K562 (cell line): ENCODE measurements around the gene RTF1. TPM values are rescaled to one million over a fixed set of nuclear protein-coding genes. Genes with fewer than 3 reads are reported as not detected.

Experiments
- CGGBP1 ChIP-seq: fragments of 250-450 bp; sonication (Bioruptor Pico); IDR thresholded peaks from 2 replicates; pipeline ENCODE4 v1.9.0; 2021; ENCODE audit warnings: mild to moderate bottlenecking
- CLOCK ChIP-seq: fragments of 250-450 bp; sonication (Bioruptor Pico); IDR thresholded peaks from 2 replicates; pipeline ENCODE4 v1.4.0; 2020; ENCODE audit warnings: mild to moderate bottlenecking, moderate library complexity, borderline replicate concordance
- CREB1 ChIP-seq, 2 experiments: sonication (generic) in 1 of 2; formaldehyde crosslinking in 1 of 2; IDR thresholded peaks; 2 replicates each; pipeline versions ENCODE4 v1.6.1 to v1.8.0; 2012 to 2022; ENCODE audit warnings: inconsistent platforms in 1 of 2, mild to moderate bottlenecking in 1 of 2, missing genetic modification reagents in 1 of 2, moderate library complexity in 1 of 2
- JUND ChIP-seq, 2 experiments: IDR thresholded peaks; 2 replicates in 1 of 2; 3 replicates in 1 of 2; pipeline ENCODE4 v1.6.1; 2011; ENCODE audit warnings: borderline replicate concordance in 2 of 2, low read depth in 2 of 2, low read length in 2 of 2, improper control_type of control experiment in 1 of 2, missing biosample characterization in 1 of 2, missing genetic modification characterization in 1 of 2, missing genetic modification reagents in 1 of 2
- PCBP2 ChIP-seq: fragments of 200-400 bp; formaldehyde crosslinking; IDR thresholded peaks from 2 replicates; pipeline ENCODE4 v1.6.1; 2018; ENCODE audit warnings: low read length, low read depth, mild to moderate bottlenecking, moderate library complexity; ENCODE audit not compliant: poor library complexity, severe bottlenecking
- SMAD1 ChIP-seq: fragments of 150-350 bp; IDR thresholded peaks from 2 replicates; pipeline ENCODE4 v1.6.1; 2014; ENCODE audit warnings: low read length, low read depth; ENCODE audit not compliant: partially characterized antibody
- SRSF3 ChIP-seq: fragments of 200-400 bp; formaldehyde crosslinking; IDR thresholded peaks from 2 replicates; pipeline ENCODE4 v1.6.1; 2016; ENCODE audit warnings: mild to moderate bottlenecking, low read length, moderate library complexity; ENCODE audit not compliant: insufficient read depth
- THRB ChIP-seq: fragments of 450-650 bp; formaldehyde crosslinking; conservative IDR thresholded peaks from 2 replicates; pipeline ENCODE4 v1.4.0; 2022; ENCODE audit warnings: mild to moderate bottlenecking, missing genetic modification characterization
- UBTF ChIP-seq, 2 experiments: IDR thresholded peaks; 2 replicates each; pipeline ENCODE4 v1.6.1; 2012; ENCODE audit warnings: improper control_type of control experiment in 2 of 2, low read depth in 2 of 2, low read length in 2 of 2, borderline replicate concordance in 1 of 2
- ZHX1 ChIP-seq: fragments of 150-350 bp; conservative IDR thresholded peaks from 2 replicates; pipeline ENCODE4 v1.6.1; 2014; ENCODE audit warnings: low read length
- ZNF655 ChIP-seq: fragments of 250-450 bp; sonication (Bioruptor Pico); IDR thresholded peaks from 2 replicates; pipeline ENCODE4 v1.5.0; 2021
- ZNF764 ChIP-seq: fragments of 250-450 bp; sonication (Bioruptor Pico); IDR thresholded peaks from 2 replicates; pipeline ENCODE4 v1.4.0; 2020; ENCODE audit warnings: low read depth, mild to moderate bottlenecking, moderate library complexity
- polyA plus RNA-seq, 8 experiments: library from polyadenylated mRNA; depleted of rRNA in 4 of 8; stranded (reverse) in 5 of 8; unstranded in 3 of 8; fragments of >200 nt; fragmentation: Nextera tagmentation in 2 of 8; fragmentation: Illumina TruSeq in 1 of 8; extraction: Ambion mirVana in 2 of 8; extraction: Trizol in 1 of 8; gene quantifications; 2 replicates each; pipeline versions ENCODE4 v1.2.1 to v1.2.3, GENCODE V29; 2011 to 2014; ENCODE audit warnings: inconsistent platforms in 1 of 8, missing spikeins in 1 of 8
- total RNA-seq, 7 experiments: library from RNA; depleted of rRNA in 6 of 7; stranded (reverse); fragments of >200 nt in 6 of 7; fragmentation: Illumina TruSeq in 2 of 7; extraction: Trizol in 2 of 7; gene quantifications; 2 replicates each; pipeline versions ENCODE4 v1.2.1 to v1.2.3, GENCODE V29; 2011 to 2021; ENCODE audit warnings: low replicate concordance in 1 of 7

RTF1 gene
- total and polyA plus RNA-seq, 9 of the 15 experiments (the other 6 are each of a cell fraction or from before 2014, with no cell fraction given) = 7.6 to 69.5 (median 31.5) TPM

- 0 out of 4 replicates have a peak, but pooled peaks of 1 of the 2 experiments have one; percentile 22 for TF ChIP-seq UBTF (IDR thresholded peaks at IDR 0.05; ENCODE audit: borderline replicate concordance in 1 of 2, low read depth in 2 of 2, low read length in 2 of 2)
- TF ChIP-seq THRB = no peak
- TF ChIP-seq PCBP2 = no peak
- no peak for TF ChIP-seq ZNF764 (CRISPR knock-in tag)
- peak; percentile 69; the same call in 1 of the 2 replicates for TF ChIP-seq JUND (IDR thresholded peaks at IDR 0.05; ENCODE audit: borderline replicate concordance, low read depth, low read length)
- TF ChIP-seq JUND (tag; IDR thresholded peaks at IDR 0.05; ENCODE audit: borderline replicate concordance, low read depth, low read length) = no peak; the same call in 2 of the 3 replicates
- TF ChIP-seq ZNF655 (CRISPR knock-in tag) = no peak
- TF ChIP-seq SRSF3 = no peak
- no peak for TF ChIP-seq ZHX1
- TF ChIP-seq CLOCK (CRISPR knock-in tag) = no peak
- TF ChIP-seq SMAD1 = no peak
- TF ChIP-seq CREB1 (IDR thresholded peaks at IDR 0.05) = peak; percentile 47; the same call in 1 of the 2 replicates
- TF ChIP-seq CREB1 (CRISPR knock-in tag; IDR thresholded peaks at IDR 0.05) = no peak
- no peak for TF ChIP-seq CGGBP1
Observed at GRCh38 chr15:41438206-41438605, 21.3 kb downstream of the RTF1 start (continued).
